ENCODE measurements around the gene PAXX. TPM values are rescaled to one million over a fixed set of nuclear protein-coding genes. Genes with fewer than 3 reads are reported as not detected.

The PAXX gene
- polyA plus RNA-seq, 1 donor from 2014 or later, result 276 TPM

DNA sequence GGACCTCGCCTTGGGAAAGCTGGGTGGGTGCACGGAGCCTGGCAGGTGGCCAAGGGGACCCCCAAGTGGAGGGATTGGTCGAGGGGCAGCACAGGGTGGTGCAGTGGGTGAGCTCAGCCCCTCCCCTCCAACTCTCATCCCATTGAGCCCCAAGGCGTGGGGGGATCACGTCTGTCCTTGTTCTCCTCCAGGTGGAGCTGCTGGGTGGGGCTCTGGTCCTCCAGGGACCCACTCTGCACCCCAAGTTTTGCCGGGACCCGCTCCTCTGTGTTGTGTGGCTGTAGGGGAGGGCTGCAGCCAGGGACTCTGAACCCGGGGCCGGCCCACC is 43.2 kb downstream of the PAXX start:
- no peak overlapping the region for H3K27ac ChIP-seq (ENCODE audit: low read length)
- no peaks in the 10 kb centered on the region for H3K9me3 ChIP-seq (ENCODE audit: low read length)
- H3F3A ChIP-seq (ENCODE audit: insufficient read depth, low read length, poor library complexity, severe bottlenecking), result no peaks in the 10 kb centered on the region
- no peak overlapping the region for H2AFZ ChIP-seq (ENCODE audit: low read depth, low read length)
- no peaks in the 10 kb centered on the region for H3K27me3 ChIP-seq (ENCODE audit: insufficient read depth, low read depth, low read length)
- no peaks in the 10 kb centered on the region for H3K79me2 ChIP-seq (replicated peaks; ENCODE audit: insufficient read depth, low read length)
- H3K9me2 ChIP-seq (ENCODE audit: insufficient read depth, low read length), result no peaks in the 10 kb centered on the region
- H4K20me1 ChIP-seq (ENCODE audit: insufficient read depth), result no peaks in the 10 kb centered on the region
- no peak overlapping the region for H3K9ac ChIP-seq (ENCODE audit: low read length)
- no peak for TF ChIP-seq EP300 (conservative IDR thresholded peaks at IDR 0.05; ENCODE audit: poor library complexity, severe bottlenecking)
- TF ChIP-seq SMC3 (conservative IDR thresholded peaks at IDR 0.05; ENCODE audit: poor library complexity), result peak; percentile 5
- no peak for TF ChIP-seq MXI1 (conservative IDR thresholded peaks at IDR 0.05; ENCODE audit: poor library complexity, severe bottlenecking)
- no peak overlapping the region for H3K4me3 ChIP-seq (ENCODE audit: low read length)
- H3K4me2 ChIP-seq (ENCODE audit: low read length), result no peak overlapping the region
- H3K36me3 ChIP-seq (ENCODE audit: insufficient read depth, low read length), result no peaks in the 10 kb centered on the region

DNA sequence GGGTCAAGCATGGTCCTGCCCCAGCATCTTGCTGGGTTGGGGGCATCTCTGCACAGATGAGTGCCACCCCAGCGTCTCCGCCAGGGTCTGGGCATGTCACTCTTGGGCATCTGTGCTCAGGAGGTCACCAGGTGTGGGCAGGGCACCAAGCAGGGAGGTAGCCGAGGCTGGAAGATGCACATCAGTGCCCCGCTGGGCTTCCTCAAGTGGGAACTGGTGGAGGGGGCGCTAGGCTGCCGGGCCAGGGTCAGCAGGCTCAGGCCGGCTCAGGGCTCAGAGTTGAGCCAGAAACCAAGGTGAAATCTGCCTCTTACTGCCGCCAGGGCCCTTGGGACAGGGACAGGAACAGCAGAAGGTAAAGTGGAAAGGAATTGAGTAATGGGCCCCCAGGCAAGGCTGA is 43.7 kb downstream of the PAXX start:
- H3K9me3 ChIP-seq (ENCODE audit: low read length), result no peaks in the 10 kb centered on the region
- H3K9ac ChIP-seq (ENCODE audit: low read length), result no peak overlapping the region

More for the DNA sequence above, 43.7 kb downstream of the PAXX start:
- no peak overlapping the region for H3K4me2 ChIP-seq (ENCODE audit: low read length)
- H3K4me3 ChIP-seq (ENCODE audit: low read length), result no peak overlapping the region
- H4K20me1 ChIP-seq (ENCODE audit: insufficient read depth), result no peaks in the 10 kb centered on the region
- H3F3A ChIP-seq (ENCODE audit: insufficient read depth, low read length, poor library complexity, severe bottlenecking), result no peaks in the 10 kb centered on the region
- no peaks in the 10 kb centered on the region for H3K36me3 ChIP-seq (ENCODE audit: insufficient read depth, low read length)
- H3K27ac ChIP-seq (ENCODE audit: low read length), result no peak overlapping the region
- H3K27me3 ChIP-seq (ENCODE audit: insufficient read depth, low read depth, low read length), result no peaks in the 10 kb centered on the region
- no peak for TF ChIP-seq POLR2AphosphoS5 (IDR thresholded peaks at IDR 0.05)
- TF ChIP-seq EP300 (conservative IDR thresholded peaks at IDR 0.05; ENCODE audit: poor library complexity, severe bottlenecking), result no peak
- no peak for TF ChIP-seq TAF1 (IDR thresholded peaks at IDR 0.05; ENCODE audit: low read depth)
- TF ChIP-seq EZH2 (IDR thresholded peaks at IDR 0.05; ENCODE audit: borderline replicate concordance, insufficient read depth, low read length, poor library complexity, severe bottlenecking), result no peak
- no peak for TF ChIP-seq RAD21 (conservative IDR thresholded peaks at IDR 0.05)
- no peak for TF ChIP-seq SMC3 (conservative IDR thresholded peaks at IDR 0.05; ENCODE audit: poor library complexity)
- TF ChIP-seq, protein P1, sequence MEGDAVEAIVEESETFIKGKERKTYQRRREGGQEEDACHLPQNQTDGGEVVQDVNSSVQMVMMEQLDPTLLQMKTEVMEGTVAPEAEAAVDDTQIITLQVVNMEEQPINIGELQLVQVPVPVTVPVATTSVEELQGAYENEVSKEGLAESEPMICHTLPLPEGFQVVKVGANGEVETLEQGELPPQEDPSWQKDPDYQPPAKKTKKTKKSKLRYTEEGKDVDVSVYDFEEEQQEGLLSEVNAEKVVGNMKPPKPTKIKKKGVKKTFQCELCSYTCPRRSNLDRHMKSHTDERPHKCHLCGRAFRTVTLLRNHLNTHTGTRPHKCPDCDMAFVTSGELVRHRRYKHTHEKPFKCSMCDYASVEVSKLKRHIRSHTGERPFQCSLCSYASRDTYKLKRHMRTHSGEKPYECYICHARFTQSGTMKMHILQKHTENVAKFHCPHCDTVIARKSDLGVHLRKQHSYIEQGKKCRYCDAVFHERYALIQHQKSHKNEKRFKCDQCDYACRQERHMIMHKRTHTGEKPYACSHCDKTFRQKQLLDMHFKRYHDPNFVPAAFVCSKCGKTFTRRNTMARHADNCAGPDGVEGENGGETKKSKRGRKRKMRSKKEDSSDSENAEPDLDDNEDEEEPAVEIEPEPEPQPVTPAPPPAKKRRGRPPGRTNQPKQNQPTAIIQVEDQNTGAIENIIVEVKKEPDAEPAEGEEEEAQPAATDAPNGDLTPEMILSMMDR (IDR thresholded peaks at IDR 0.05; ENCODE audit: poor library complexity, severe bottlenecking), result no peak
- TF ChIP-seq, protein P2, sequence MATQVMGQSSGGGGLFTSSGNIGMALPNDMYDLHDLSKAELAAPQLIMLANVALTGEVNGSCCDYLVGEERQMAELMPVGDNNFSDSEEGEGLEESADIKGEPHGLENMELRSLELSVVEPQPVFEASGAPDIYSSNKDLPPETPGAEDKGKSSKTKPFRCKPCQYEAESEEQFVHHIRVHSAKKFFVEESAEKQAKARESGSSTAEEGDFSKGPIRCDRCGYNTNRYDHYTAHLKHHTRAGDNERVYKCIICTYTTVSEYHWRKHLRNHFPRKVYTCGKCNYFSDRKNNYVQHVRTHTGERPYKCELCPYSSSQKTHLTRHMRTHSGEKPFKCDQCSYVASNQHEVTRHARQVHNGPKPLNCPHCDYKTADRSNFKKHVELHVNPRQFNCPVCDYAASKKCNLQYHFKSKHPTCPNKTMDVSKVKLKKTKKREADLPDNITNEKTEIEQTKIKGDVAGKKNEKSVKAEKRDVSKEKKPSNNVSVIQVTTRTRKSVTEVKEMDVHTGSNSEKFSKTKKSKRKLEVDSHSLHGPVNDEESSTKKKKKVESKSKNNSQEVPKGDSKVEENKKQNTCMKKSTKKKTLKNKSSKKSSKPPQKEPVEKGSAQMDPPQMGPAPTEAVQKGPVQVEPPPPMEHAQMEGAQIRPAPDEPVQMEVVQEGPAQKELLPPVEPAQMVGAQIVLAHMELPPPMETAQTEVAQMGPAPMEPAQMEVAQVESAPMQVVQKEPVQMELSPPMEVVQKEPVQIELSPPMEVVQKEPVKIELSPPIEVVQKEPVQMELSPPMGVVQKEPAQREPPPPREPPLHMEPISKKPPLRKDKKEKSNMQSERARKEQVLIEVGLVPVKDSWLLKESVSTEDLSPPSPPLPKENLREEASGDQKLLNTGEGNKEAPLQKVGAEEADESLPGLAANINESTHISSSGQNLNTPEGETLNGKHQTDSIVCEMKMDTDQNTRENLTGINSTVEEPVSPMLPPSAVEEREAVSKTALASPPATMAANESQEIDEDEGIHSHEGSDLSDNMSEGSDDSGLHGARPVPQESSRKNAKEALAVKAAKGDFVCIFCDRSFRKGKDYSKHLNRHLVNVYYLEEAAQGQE (IDR thresholded peaks at IDR 0.05; ENCODE audit: borderline replicate concordance), result no peak
- TF ChIP-seq MXI1 (conservative IDR thresholded peaks at IDR 0.05; ENCODE audit: poor library complexity, severe bottlenecking), result no peak
- no peaks in the 10 kb centered on the region for H3K79me2 ChIP-seq (replicated peaks; ENCODE audit: insufficient read depth, low read length)
- no peaks in the 10 kb centered on the region for H3K9me2 ChIP-seq (ENCODE audit: insufficient read depth, low read length)
- no peak overlapping the region for H2AFZ ChIP-seq (ENCODE audit: low read depth, low read length)

Measured in neural cell (in vitro differentiated cells).